HEK293 (cell line): Measurements from ENCODE around the gene GAS7.

Source experiments
- CTCF ChIA-PET: fragments of 350-600 bp; formaldehyde crosslinking; extraction: SDS; loops from one replicate; lab custom pipeline; 2021; ENCODE audit warnings: antibody characterized with exemption; lab: Yijun Ruan, JAX
- POLR2A ChIA-PET: fragments of 300-600 bp; formaldehyde crosslinking; extraction: SDS; loops from one replicate; lab custom pipeline; 2020; ENCODE audit warnings: antibody characterized with exemption, inconsistent platforms; lab: Yijun Ruan, JAX
- H3K27ac ChIP-seq: fragments of 200-500 bp; sonication (Bioruptor generic); 2 replicates; pipeline ENCODE4 v1.5.1; 2014; ENCODE audit warnings: low read depth, low read length, control low read depth, inconsistent platforms; ENCODE audit errors: extremely low read depth
- H3K36me3 ChIP-seq, 2 experiments: fragments of 200-500 bp in 1 of 2; sonication (Bioruptor generic) in 1 of 2; 1 replicate in 1 of 2; 2 replicates in 1 of 2; pipeline ENCODE4 v1.5.1; 2014 to 2017; ENCODE audit warnings: inconsistent platforms in 2 of 2, low read length in 2 of 2; ENCODE audit not compliant: control insufficient read depth in 2 of 2, insufficient read depth in 1 of 2
- H3K4me1 ChIP-seq: fragments of 200-500 bp; sonication (Bioruptor generic); 2 replicates; pipeline ENCODE4 v1.5.1; 2014; ENCODE audit warnings: mild to moderate bottlenecking, low read length, inconsistent platforms; ENCODE audit not compliant: control insufficient read depth, insufficient read depth
- H3K4me3 ChIP-seq: 2 replicates; pipeline ENCODE4 v1.5.1; 2011; ENCODE audit warnings: low read depth, mild to moderate bottlenecking, control low read depth, low read length, moderate library complexity
- H3K9me3 ChIP-seq: fragments of 200-500 bp; sonication (Bioruptor generic); 2 replicates; pipeline ENCODE4 v1.5.1; 2014; ENCODE audit warnings: low read depth, low read length, inconsistent platforms; ENCODE audit not compliant: control insufficient read depth, insufficient read depth
- EGR2 ChIP-seq: fragments of 450-650 bp; formaldehyde crosslinking; IDR thresholded peaks from 2 replicates; pipeline ENCODE4 v1.5.1; 2016; ENCODE audit warnings: low read depth, missing biosample characterization, missing genetic modification characterization
- ELK4 ChIP-seq: IDR thresholded peaks from 2 replicates; pipeline ENCODE4 v1.6.1; 2011; ENCODE audit warnings: mild to moderate bottlenecking, low read depth, low read length, borderline replicate concordance
- GLI4 ChIP-seq: fragments of 450-650 bp; formaldehyde crosslinking; IDR thresholded peaks from 2 replicates; pipeline ENCODE4 v1.5.1; 2016; ENCODE audit warnings: missing biosample characterization, missing genetic modification characterization
- KLF1 ChIP-seq: fragments of 450-650 bp; formaldehyde crosslinking; IDR thresholded peaks from 2 replicates; pipeline ENCODE4 v1.5.1; 2016; ENCODE audit warnings: missing biosample characterization, missing genetic modification characterization
- KLF10 ChIP-seq: fragments of 450-650 bp; IDR thresholded peaks from 2 replicates; pipeline ENCODE4 v1.5.1; 2018; ENCODE audit warnings: missing biosample characterization, mild to moderate bottlenecking, missing genetic modification characterization
- PRDM1 ChIP-seq: fragments of 450-650 bp; formaldehyde crosslinking; IDR thresholded peaks from 2 replicates; pipeline ENCODE4; 2016; ENCODE audit warnings: missing biosample characterization, missing genetic modification characterization
- REPIN1 ChIP-seq: fragments of 450-650 bp; formaldehyde crosslinking; IDR thresholded peaks from 2 replicates; pipeline ENCODE4 v1.5.1; 2017; ENCODE audit warnings: missing biosample characterization, missing genetic modification characterization, low read depth
- ZFHX2 ChIP-seq: fragments of 450-650 bp; formaldehyde crosslinking; conservative IDR thresholded peaks from 2 replicates; pipeline ENCODE4 v1.5.1; 2016; ENCODE audit warnings: missing biosample characterization, missing genetic modification characterization
- ZNF155 ChIP-seq: fragments of 450-650 bp; formaldehyde crosslinking; IDR thresholded peaks from 2 replicates; pipeline ENCODE4 v1.5.1; 2016; ENCODE audit warnings: missing biosample characterization, missing genetic modification characterization
- ZNF174 ChIP-seq: fragments of 450-650 bp; formaldehyde crosslinking; IDR thresholded peaks from 2 replicates; pipeline ENCODE4 v1.5.0; 2017; ENCODE audit warnings: missing biosample characterization, mild to moderate bottlenecking, missing genetic modification characterization
- ZNF18 ChIP-seq: fragments of 450-650 bp; formaldehyde crosslinking; IDR thresholded peaks from 2 replicates; pipeline ENCODE4 v1.5.1; 2016; ENCODE audit warnings: missing biosample characterization, missing genetic modification characterization
- ZNF221 ChIP-seq: fragments of 450-650 bp; formaldehyde crosslinking; IDR thresholded peaks from 2 replicates; pipeline ENCODE4 v1.5.1; 2017; ENCODE audit warnings: missing biosample characterization, missing genetic modification characterization, borderline replicate concordance
- ZNF26 ChIP-seq: fragments of 450-650 bp; formaldehyde crosslinking; IDR thresholded peaks from 2 replicates; pipeline ENCODE4 v1.5.1; 2016; ENCODE audit warnings: missing biosample characterization, missing genetic modification characterization
- ZNF280C ChIP-seq: fragments of 450-650 bp; formaldehyde crosslinking; IDR thresholded peaks from 2 replicates; pipeline ENCODE4 v1.5.1; 2016; ENCODE audit warnings: missing biosample characterization, missing genetic modification characterization
- ZNF394 ChIP-seq: fragments of 450-650 bp; formaldehyde crosslinking; IDR thresholded peaks from 2 replicates; pipeline ENCODE4 v1.5.1; 2016; ENCODE audit warnings: missing biosample characterization, missing genetic modification characterization, mild to moderate bottlenecking, moderate library complexity, borderline replicate concordance
- ZNF518A ChIP-seq: fragments of 450-650 bp; formaldehyde crosslinking; conservative IDR thresholded peaks from 2 replicates; pipeline ENCODE4 v1.5.1; 2016; ENCODE audit warnings: low read depth, missing biosample characterization, missing genetic modification characterization
- ZNF521 ChIP-seq: fragments of 450-650 bp; formaldehyde crosslinking; IDR thresholded peaks from 2 replicates; pipeline ENCODE4 v1.5.1; 2017; ENCODE audit warnings: missing biosample characterization, mild to moderate bottlenecking, missing genetic modification characterization
- ZNF571 ChIP-seq: fragments of 450-650 bp; formaldehyde crosslinking; IDR thresholded peaks from 2 replicates; pipeline ENCODE4 v1.5.0; 2017; ENCODE audit warnings: missing biosample characterization, missing genetic modification characterization
- ZNF580 ChIP-seq: fragments of 450-650 bp; formaldehyde crosslinking; IDR thresholded peaks from 2 replicates; pipeline ENCODE4 v1.5.1; 2016; ENCODE audit warnings: missing biosample characterization, missing genetic modification characterization
- ZNF785 ChIP-seq: fragments of 450-650 bp; formaldehyde crosslinking; IDR thresholded peaks from 2 replicates; pipeline ENCODE4 v1.5.1; 2016; ENCODE audit warnings: missing biosample characterization, missing genetic modification characterization
- ZNF843 ChIP-seq: fragments of 450-650 bp; formaldehyde crosslinking; IDR thresholded peaks from 2 replicates; pipeline ENCODE4 v1.5.1; 2016; ENCODE audit warnings: missing biosample characterization, missing genetic modification characterization
- ZSCAN30 ChIP-seq: fragments of 450-650 bp; IDR thresholded peaks from 2 replicates; pipeline ENCODE4 v1.5.1; 2018; ENCODE audit warnings: missing biosample characterization, mild to moderate bottlenecking, missing genetic modification characterization, moderate library complexity

Gene GAS7

GRCh38 chr17:10042589-10043244, 155.7 kb downstream of the GAS7 start:
- H3K36me3 ChIP-seq: no peaks in the 10 kb centered on the region
- ChIA-PET CTCF (interaction anchor here (0.7 to 1.4 kb wide), 2 partner anchors 11 to 168 kb away, joined by 4 to 5 read pairs; no protein-coding TSS in a partner anchor), POLR2A (no interaction called here)
- H3K4me1 ChIP-seq: no peaks in the 10 kb centered on the region
- H3K4me3 ChIP-seq: no peak overlapping the region
- TF ChIP-seq ELK4: no peak
- no peak for TF ChIP-seq ZNF521
- TF ChIP-seq ZNF155 (tag by site-specific recombination): no peak
- no peak for TF ChIP-seq ZNF174 (tag by site-specific recombination)
- no peak for TF ChIP-seq KLF1 (tag by site-specific recombination)
- TF ChIP-seq ZFHX2 (tag by site-specific recombination): no peak
- TF ChIP-seq ZNF394 (tag by site-specific recombination): no peak
- TF ChIP-seq EGR2 (tag by site-specific recombination): no peak
- no peak for TF ChIP-seq PRDM1 (tag by site-specific recombination)
- TF ChIP-seq ZNF785 (tag by site-specific recombination): no peak
- no peak for TF ChIP-seq ZNF26 (tag by site-specific recombination)
- TF ChIP-seq ZNF221 (tag by site-specific recombination): no peak
- no peak for TF ChIP-seq ZNF843 (tag by site-specific recombination)
- no peak for TF ChIP-seq GLI4 (tag by site-specific recombination)
- TF ChIP-seq REPIN1: no peak
- H3K27ac ChIP-seq: no peak overlapping the region
- no peaks in the 10 kb centered on the region for H3K9me3 ChIP-seq

GRCh38 chr17:10041916-10042588, 156.4 kb downstream of the GAS7 start:
- CTCF ChIA-PET: no interaction called here
- Histone ChIP-seq H3K27ac (no peak overlapping the region), H3K9me3 (no peaks in the 10 kb centered on the region), H3K4me1 (no peaks in the 10 kb centered on the region), H3K4me3 (no peak overlapping the region), H3K36me3 (no peaks in the 10 kb centered on the region)
- POLR2A ChIA-PET: interaction anchor here (0.6 kb wide), 1 partner anchor 85 kb away, joined by 8 read pairs; no protein-coding TSS in a partner anchor
- TF ChIP-seq KLF10 (tag by site-specific recombination) (no peak), ZFHX2 (tag by site-specific recombination) (no peak), ZNF18 (tag by site-specific recombination) (no peak), ZNF580 (tag by site-specific recombination) (no peak), ZNF518A (no peak), ZNF571 (tag by site-specific recombination) (no peak), ZNF280C (no peak), ZSCAN30 (no peak)
